Ramos (cell line): ENCODE measurements around the gene FAM222B.
"Not testable (repeated sequence)": the region's sequence is repeated elsewhere in the genome, so short reads cannot be mapped to it uniquely, and the experiment has no call there.

Source experiments
- in situ Hi-C: fragments of 300-500 bp; cut with MboI; formaldehyde crosslinking; loops from one replicate; pipeline ENCODE4 v1.14.3; 2022; ENCODE audit warnings: low sequenced_read_pairs; ENCODE audit not compliant: unreplicated experiment

FAM222B gene

DNA sequence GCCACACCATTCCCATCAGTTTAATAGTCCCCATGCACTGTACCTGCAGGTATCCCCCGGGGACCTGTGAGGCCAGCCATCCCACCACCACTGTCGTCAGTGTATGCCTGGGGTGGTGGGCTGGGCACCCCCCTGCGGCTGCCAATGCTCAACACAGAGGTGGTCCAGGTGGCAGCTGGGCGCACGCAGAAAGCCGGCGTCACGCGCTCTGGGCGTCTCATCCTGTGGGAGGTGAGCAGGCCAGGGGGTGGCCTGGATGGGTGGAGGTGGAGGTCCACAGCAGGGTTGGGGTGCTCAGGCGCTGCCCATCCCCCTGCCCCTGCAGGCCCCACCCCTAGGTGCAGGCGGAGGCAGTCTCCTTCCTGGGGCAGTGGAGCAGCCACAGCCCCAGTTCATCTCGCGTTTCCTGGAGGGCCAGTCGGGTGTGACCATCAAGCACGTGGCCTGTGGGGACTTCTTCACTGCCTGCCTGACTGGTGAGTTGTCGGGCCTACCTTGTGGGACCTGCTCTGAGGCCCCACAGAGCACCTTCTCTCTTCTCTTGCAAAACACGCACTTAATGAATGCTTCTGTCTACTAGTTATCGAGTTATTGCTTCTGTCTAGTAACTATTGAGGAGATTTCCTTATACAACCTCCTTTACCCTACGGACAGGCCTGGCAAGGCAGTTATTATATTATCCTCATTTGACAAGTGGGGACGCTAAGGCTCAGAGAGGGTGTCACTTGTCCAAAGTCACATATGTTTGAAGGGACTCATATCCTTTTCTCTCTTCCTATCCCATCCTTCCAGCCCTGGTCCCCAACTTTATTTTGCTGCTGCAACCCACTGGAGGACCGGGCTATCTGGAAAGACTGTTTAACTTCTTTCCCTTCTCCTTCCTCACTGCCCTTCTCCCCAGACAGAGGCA lies 104.6 kb downstream of the FAM222B start:
- in situ Hi-C loops: loop anchor here (25.0 kb wide), 2 partner anchors 824 to 974 kb away; partner anchors contain the start of genes ABHD15 and TP53I13

DNA sequence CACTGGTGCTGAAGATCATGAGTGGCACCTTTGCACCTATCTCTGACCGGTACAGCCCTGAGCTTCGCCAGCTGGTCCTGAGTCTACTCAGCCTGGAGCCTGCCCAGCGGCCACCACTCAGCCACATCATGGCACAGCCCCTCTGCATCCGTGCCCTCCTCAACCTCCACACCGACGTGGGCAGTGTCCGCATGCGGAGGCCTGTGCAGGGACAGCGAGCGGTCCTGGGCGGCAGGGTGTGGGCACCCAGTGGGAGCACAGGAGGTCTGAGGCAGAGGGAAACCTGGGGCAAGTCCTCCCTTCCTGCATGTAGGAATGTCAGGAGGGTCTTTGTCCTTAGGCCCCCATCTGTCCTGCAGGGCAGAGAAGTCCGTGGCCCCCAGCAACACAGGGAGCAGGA lies 105.3 kb downstream of the FAM222B start:
- in situ Hi-C loops: loop anchor here (25.0 kb wide), 2 partner anchors 825 to 975 kb away; partner anchors contain the start of genes ABHD15 and TP53I13

- in situ Hi-C loops: loop anchor here (25.0 kb wide), 2 partner anchors 826 to 976 kb away; partner anchors contain the start of genes ABHD15 and TP53I13
Measured at GRCh38 chr17:28735913-28736769, 106.4 kb downstream of the FAM222B start.

DNA sequence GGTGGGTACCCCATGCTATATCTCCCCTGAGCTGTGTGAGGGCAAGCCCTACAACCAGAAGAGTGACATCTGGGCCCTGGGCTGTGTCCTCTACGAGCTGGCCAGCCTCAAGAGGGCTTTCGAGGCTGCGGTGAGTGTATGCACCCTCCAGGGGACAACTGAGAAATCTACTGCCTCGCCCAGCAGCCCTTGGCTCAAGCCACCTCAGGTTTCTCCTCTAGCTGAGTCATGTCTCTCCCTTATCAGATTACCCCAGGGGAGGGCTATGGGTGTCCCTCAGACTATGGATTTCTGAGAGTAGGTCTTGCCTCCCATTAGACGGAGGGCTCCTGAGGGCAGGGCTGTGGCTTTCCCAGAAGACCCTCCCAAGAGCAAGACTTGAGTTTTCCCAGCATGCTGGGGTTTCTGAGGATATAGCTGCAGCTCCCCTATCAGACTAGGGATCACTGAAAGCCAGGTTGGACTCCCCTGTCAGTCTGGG lies 107.3 kb downstream of the FAM222B start:
- in situ Hi-C loops: loop anchor here (25.0 kb wide), 2 partner anchors 827 to 977 kb away; partner anchors contain the start of genes ABHD15 and TP53I13

GRCh38 chr17:28734712-28735241 lies 107.8 kb downstream of the FAM222B start:
- in situ Hi-C loops: loop anchor here (25.0 kb wide), 2 partner anchors 828 to 978 kb away; partner anchors contain the start of genes ABHD15 and TP53I13

DNA sequence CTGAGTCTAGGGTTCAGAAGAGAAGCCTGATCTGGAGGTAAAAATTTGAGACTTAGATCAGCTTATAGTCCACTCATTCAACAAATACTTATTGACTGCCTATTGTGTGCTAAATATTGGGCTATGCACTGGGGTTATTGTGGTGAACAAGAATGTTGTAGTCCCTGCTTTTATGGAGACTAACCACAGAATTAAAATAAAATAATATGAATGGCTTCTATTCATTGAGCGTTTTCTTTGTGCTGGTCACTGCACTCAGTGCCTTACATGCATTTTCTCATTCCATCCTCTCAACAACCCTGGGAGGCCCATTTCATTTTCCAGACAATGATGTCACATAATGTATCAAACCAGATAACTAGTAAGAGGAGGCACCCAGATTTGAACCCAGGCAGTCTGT lies 109.2 kb downstream of the FAM222B start:
- in situ Hi-C loops: loop anchor here (25.0 kb wide), 2 partner anchors 829 to 979 kb away; partner anchors contain the start of genes ABHD15 and TP53I13

DNA sequence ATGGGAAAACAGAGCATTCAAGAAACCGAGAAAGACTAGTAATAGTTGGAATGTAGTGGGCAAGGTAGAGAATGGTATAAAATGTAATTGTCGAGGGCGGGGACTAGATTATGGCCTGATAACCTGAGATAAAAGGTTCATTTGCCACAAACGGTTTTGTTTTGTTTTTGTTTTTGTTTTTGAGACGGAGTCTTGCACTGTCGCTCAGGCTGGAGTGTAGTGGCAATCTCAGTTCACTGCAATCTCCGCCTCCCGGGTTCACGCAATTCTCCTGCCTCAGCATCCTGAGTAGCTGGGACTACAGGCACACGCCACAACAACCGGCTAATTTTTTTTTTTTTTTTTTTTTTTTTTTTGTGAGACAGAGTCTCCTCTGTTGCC lies 112.7 kb downstream of the FAM222B start:
- in situ Hi-C loops: loop anchor here (25.0 kb wide), 2 partner anchors 832 to 982 kb away; partner anchors contain the start of genes ABHD15 and TP53I13

DNA sequence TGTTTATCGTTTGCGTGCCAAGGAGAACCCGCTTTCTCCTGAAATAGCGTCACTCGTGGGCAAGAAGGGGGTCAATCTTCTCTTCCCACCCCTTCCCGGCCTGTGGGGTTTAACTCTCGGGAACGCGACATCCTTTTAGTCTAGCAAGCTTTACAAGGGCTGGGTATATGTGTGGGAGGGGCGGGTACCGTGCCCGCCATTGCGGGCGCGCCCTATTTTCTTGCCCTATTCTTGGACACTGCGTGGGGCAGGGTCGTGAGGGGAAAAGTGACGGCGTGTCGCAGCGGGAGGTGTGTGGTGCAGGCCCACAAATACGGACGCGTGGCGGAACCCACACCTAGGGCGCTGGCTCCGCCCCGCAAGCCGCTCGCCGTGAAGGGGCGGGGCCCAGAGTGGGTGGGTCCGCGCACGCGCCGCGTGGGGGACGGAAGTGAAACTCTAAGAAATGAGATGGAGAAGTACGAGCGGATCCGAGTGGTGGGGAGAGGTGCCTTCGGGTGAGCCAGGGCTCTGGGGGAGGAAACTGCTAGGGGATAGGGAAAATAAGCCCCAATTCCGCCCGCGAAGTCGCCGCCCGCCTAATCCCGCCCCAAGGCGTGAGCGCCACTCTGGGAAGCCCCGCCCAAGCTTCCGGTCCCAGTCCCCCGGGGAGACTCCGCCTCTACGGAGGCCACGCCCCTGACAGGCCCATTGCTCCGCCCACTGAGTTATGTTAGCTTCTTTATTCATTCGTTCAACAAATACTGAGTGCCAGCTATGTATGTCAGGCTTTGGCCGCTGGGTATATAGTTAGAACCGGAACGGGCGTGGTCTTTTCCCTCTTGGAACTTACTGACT lies 114.0 kb downstream of the FAM222B start, which contains the start of gene NEK8:
NEK8 (plus strand) TSS at position 425 of the 837 bp plus-strand sequence; CDS start at position 451, 26 bp downstream.
- in situ Hi-C loops: loop anchor here (25.0 kb wide), 2 partner anchors 834 to 984 kb away; partner anchors contain the start of genes ABHD15 and TP53I13

DNA sequence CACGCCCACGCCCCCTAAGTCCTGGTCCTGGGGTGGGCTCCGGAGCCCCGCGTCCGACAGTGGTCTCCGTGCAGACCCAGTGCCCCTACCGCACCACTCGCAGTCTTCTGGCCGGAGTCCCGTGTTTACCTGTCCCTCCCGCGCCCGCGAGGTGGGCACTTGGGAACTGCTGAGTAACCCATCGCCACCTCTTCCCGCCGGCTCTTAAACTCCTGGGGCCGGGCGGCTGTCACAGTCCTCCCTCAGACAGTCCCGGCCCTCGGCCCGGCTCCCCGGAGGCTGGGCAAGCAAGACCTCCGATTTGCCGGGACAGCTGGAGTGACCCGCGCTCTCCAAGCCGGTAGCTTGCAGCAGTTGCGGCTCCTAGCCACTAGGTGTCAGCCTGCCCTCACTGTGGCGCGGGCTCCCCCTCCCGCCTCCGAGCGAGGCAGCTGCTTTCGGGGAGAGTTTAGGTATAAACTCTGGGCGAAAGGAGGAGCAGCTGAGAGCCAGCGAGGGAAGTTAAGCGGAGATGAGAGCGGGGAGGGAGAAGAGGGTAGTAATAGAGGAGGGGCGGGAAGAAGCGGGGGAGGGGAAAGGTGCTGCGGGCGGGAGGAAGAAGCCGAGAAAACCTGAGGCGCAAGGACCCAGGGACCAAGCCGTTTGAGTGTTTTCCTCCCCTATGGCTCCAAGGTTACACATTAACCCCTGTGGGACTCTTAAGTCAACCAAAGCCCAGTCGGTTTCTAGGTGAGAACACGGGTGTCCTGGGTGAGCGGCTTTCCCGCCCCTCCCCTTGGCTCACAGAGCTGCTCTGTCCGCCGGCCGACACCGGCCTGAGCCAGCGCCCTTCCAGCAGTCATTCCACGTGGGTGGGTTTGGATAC lies 115.7 kb downstream of the FAM222B start:
- in situ Hi-C loops: loop anchor here (25.0 kb wide), 2 partner anchors 835 to 985 kb away; partner anchors contain the start of genes ABHD15 and TP53I13

DNA sequence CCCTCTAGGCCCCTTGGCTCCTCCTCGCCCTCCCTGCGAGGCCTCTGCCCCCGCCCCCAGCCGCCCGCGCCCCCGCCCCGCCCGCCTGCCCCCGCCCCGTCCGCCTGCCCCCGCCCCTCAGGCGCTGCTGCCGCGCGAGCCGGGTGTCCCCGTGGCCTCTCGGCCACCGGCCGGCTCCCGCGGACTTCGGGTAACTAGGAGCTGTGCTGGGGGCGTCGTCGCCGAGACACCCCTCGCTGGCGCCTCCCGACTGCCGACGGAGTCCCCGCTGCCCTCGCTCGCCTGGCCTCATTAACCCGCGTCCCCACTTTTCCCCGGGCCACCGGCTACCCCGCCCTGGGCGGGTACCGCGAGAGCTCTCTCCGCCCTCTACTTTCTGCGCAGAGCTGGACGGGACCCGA lies 116.4 kb downstream of the FAM222B start, which contains the start of gene TLCD1:
TLCD1 (minus strand) TSS at position 8 of the 401 bp plus-strand sequence. CDS start 136 bp downstream, outside the sequence.
- in situ Hi-C loops: loop anchor here (25.0 kb wide), 2 partner anchors 836 to 986 kb away; partner anchors contain the start of genes ABHD15 and TP53I13

DNA sequence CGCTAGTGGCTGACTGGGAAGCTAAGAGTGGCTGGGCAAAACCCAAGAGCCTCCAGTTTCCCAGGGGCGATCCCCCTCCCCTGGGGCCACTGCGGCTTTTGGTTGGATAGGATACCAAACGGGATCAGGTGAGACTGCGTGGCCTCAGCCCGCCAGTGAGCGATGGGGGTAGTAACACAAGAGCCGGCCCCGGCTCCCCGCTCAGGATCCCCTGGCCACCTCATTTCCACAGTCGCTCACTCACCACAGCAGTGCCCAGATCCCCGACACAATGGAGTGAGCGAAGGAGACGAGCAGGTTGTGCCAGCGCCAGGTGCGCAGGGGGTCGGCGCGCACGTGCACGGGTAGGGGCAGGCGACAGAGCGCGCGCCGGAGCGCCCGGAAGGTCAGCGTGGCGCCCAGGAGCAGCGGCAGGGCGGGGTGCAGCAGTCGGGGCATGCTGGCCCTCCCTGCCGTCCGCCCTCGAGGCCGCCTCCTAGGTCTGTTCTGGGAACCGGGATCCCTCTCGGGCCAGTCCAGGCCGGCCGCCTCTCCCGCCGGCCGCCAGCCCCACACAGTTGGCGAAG lies 116.8 kb downstream of the FAM222B start:
- in situ Hi-C loops: loop anchor here (25.0 kb wide), 2 partner anchors 837 to 987 kb away; partner anchors contain the start of genes ABHD15 and TP53I13

DNA sequence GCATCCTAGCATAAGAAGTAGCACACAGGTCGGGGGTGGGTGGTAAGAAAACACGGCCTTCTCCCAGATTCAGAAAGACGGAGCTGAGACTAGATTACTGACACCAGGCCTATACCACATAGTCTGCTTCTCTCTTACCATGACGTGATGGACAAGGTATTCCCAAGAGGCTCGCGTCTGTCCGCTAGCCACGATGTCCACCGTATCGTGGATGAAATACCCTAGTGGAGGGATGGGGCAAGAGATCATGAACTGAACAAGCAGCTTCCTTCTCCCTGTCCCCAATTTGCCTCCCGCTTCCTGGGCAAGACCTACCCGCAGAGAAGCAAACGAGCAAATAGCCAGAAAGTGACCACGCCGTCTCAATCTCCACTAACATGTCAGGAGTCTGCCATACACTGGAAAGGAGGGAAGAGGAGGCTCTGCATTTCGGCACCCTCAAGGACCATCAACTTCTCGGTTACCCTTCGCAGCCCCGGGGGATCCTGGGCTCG lies 117.4 kb downstream of the FAM222B start:
- in situ Hi-C loops: loop anchor here (25.0 kb wide), 2 partner anchors 837 to 987 kb away; partner anchors contain the start of genes ABHD15 and TP53I13

DNA sequence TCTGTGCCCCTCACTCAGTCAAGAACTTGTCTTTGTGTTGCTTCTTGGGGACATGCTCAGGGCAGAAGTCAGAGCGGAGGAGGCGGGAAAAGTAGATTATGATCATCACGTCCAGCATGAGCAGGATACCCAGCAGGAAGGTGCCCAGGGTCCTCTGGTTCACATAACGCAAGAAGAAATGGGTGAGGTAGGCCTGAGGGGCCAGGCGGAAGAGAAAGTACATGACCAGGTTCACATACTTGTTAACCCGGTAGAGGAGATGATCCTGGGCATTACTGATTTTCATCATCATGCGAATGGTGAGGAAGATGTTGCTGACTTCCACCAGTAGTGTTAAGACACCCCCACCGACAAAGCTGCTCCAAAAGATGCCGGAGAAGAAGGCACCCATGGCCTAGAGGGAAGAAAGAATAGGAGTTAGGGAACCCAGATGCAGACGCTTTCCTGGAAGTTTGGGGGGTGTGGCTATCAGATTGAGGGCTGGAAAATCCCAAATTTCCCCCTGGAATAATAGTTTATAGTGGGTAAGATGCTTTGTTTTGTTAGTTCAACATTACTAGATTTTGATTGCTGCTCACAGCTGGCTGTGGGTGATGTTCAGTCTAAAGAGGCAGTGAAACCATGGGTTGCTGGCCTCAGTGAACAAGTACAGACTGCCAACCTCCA lies 118.0 kb downstream of the FAM222B start:
- in situ Hi-C loops: loop anchor here (25.0 kb wide), 2 partner anchors 838 to 988 kb away; partner anchors contain the start of genes ABHD15 and TP53I13

- in situ Hi-C loops: not testable (repeated sequence)
Measured at GRCh38 chr17:28723836-28724499, 118.6 kb downstream of the FAM222B start.

DNA sequence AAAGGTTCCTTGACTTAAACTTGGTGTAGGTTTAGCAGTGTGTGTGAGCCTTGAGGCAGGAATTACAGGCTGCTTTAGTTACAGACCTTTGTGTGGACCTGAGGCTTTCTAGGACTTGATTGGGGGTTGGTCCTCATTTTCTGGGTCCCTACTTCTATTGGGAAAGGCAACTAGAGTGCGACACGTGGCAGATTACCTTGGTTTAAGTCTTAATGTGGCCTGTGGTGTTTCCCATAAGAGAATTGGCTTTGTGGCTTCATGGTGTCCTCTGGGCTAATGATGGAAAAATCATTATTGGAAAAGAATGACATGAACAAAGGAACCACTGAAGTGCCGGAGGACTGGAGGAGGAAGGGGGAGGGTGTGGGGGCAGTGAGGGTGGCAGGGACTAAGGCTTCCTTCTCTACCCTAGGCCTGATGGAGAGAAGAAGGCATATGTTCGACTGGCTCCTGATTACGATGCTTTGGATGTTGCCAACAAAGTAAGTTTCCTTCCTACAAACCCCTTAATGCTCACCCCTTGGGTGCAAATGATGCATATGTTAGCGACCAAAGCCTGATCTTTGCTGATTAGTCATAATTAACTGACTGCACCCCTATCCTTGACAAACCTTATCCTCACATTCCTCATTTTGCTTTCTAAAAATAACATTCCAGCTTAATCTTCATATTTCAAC lies 119.3 kb downstream of the FAM222B start:
- in situ Hi-C loops: no loop called here
